Measurements from ENCODE around the gene RASSF3. TPM values are rescaled to one million over a fixed set of nuclear protein-coding genes. Genes with fewer than 3 reads are reported as not detected.

Gene RASSF3
- total and polyA plus RNA-seq, 2 of the 13 experiments (the other 11 are each of a cell fraction or from before 2014, with no cell fraction given): 15.5 to 16.0 TPM

GRCh38 chr12:64610660-64611340 lies 505 bp downstream of the RASSF3 start (continued):
- no peak for TF ChIP-seq ZNF503 (CRISPR knock-in tag; IDR thresholded peaks at IDR 0.05)
- no peak for TF ChIP-seq IRF1 (CRISPR knock-in tag; IDR thresholded peaks at IDR 0.05; ENCODE audit: low read depth)
- TF ChIP-seq ZNF879 (CRISPR knock-in tag; IDR thresholded peaks at IDR 0.05): no peak
- no peak for TF ChIP-seq ZNF7 (CRISPR knock-in tag; IDR thresholded peaks at IDR 0.05)
- TF ChIP-seq ZNF605 (CRISPR knock-in tag; IDR thresholded peaks at IDR 0.05): 0 out of 2 replicates have a peak, but pooled peaks have one; percentile 17
- no peak for TF ChIP-seq RBM39 (IDR thresholded peaks at IDR 0.05; ENCODE audit: low read depth, low read length, poor library complexity, severe bottlenecking)
- TF ChIP-seq HDAC2 (CRISPR knock-in tag; IDR thresholded peaks at IDR 0.05): peak; percentile 27; the same call in 1 of the 2 replicates
- peak; percentile 67 for TF ChIP-seq ZBTB14 (CRISPR knock-in tag; IDR thresholded peaks at IDR 0.05)
- TF ChIP-seq ZBTB34 (CRISPR knock-in tag; IDR thresholded peaks at IDR 0.05): no peak
- no peak for TF ChIP-seq ZNF788 (CRISPR knock-in tag; IDR thresholded peaks at IDR 0.05; ENCODE audit: borderline replicate concordance)
- TF ChIP-seq ZFY (CRISPR knock-in tag; IDR thresholded peaks at IDR 0.05): peak; percentile 61; the same call in 1 of the 2 replicates
- no peak for TF ChIP-seq ZNF589 (CRISPR knock-in tag; conservative IDR thresholded peaks at IDR 0.05)
- no peak for TF ChIP-seq SIN3B (IDR thresholded peaks at IDR 0.05; ENCODE audit: low read length)
- no peak for TF ChIP-seq KIAA2018 (CRISPR knock-in tag; IDR thresholded peaks at IDR 0.05; ENCODE audit: borderline replicate concordance)
- TF ChIP-seq KDM6A (CRISPR knock-in tag; IDR thresholded peaks at IDR 0.05; ENCODE audit: low read depth): no peak
- TF ChIP-seq POLR2G (IDR thresholded peaks at IDR 0.05; ENCODE audit: low read depth, low read length): 0 out of 2 replicates have a peak, but pooled peaks have one; percentile 43

Data from HepG2 (cell line).